Measurements from ENCODE around the gene ENPP3. TPM values are rescaled to one million over a fixed set of nuclear protein-coding genes. Genes with fewer than 3 reads are reported as not detected.

ENPP3 gene
- total and polyA plus RNA-seq, 9 of the 15 experiments (the other 6 are each of a cell fraction or from before 2014, with no cell fraction given), result 14.0 to 32.8 (median 21.6) TPM

- TF ChIP-seq, protein P1, sequence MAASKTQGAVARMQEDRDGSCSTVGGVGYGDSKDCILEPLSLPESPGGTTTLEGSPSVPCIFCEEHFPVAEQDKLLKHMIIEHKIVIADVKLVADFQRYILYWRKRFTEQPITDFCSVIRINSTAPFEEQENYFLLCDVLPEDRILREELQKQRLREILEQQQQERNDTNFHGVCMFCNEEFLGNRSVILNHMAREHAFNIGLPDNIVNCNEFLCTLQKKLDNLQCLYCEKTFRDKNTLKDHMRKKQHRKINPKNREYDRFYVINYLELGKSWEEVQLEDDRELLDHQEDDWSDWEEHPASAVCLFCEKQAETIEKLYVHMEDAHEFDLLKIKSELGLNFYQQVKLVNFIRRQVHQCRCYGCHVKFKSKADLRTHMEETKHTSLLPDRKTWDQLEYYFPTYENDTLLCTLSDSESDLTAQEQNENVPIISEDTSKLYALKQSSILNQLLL (CRISPR knock-in tag; IDR thresholded peaks at IDR 0.05; ENCODE audit: borderline replicate concordance), result no peak
- TF ChIP-seq MAFF (IDR thresholded peaks at IDR 0.05; ENCODE audit: low read length) (no peak), MECOM (CRISPR knock-in tag; IDR thresholded peaks at IDR 0.05) (no peak), ZNF511 (CRISPR knock-in tag; IDR thresholded peaks at IDR 0.05) (peak; percentile 81; the same call in 1 of the 2 replicates), EWSR1 (IDR thresholded peaks at IDR 0.05; ENCODE audit: borderline replicate concordance, low read depth, partially characterized antibody) (no peak), ZNF507 (tag; conservative IDR thresholded peaks at IDR 0.05) (no peak), CBX3 (IDR thresholded peaks at IDR 0.05; ENCODE audit: borderline replicate concordance in 1 of 2, low read length in 2 of 2) (peak in 1 of 2 experiments; percentile 92; a peak in 2 of 3 replicates), NCOA1 (IDR thresholded peaks at IDR 0.05; ENCODE audit: low read depth) (peak; percentile 99), DLX4 (CRISPR knock-in tag; IDR thresholded peaks at IDR 0.05) (no peak), HMGN3 (IDR thresholded peaks at IDR 0.05; ENCODE audit: borderline replicate concordance, extremely low read depth, insufficient read length, low read depth, low read length) (peak; percentile 82), ZNF764 (CRISPR knock-in tag; IDR thresholded peaks at IDR 0.05; ENCODE audit: low read depth) (peak; percentile 84), L3MBTL2 (IDR thresholded peaks at IDR 0.05) (peak; percentile 55; the same call in 1 of the 2 replicates), CCNT2 (IDR thresholded peaks at IDR 0.05; ENCODE audit: borderline replicate concordance, extremely low read depth, insufficient read length, low read depth, low read length) (peak; percentile 81), ZNF695 (CRISPR knock-in tag; IDR thresholded peaks at IDR 0.05) (0 out of 2 replicates have a peak, but pooled peaks have one; percentile 11), KLF6 (CRISPR knock-in tag; IDR thresholded peaks at IDR 0.05; ENCODE audit: borderline replicate concordance) (peak; percentile 70; the same call in 1 of the 2 replicates), POU5F1 (IDR thresholded peaks at IDR 0.05; ENCODE audit: borderline replicate concordance, low read depth, low read length, partially characterized antibody) (peak; percentile 46), IRF1 (CRISPR knock-in tag; IDR thresholded peaks at IDR 0.05; ENCODE audit: borderline replicate concordance) (no peak), PHF20 (IDR thresholded peaks at IDR 0.05; ENCODE audit: partially characterized antibody) (peak; percentile 98), RHOXF2B (CRISPR knock-in tag; conservative IDR thresholded peaks at IDR 0.05) (peak; percentile 18; the same call in 1 of the 2 replicates), FOXJ3 (CRISPR knock-in tag; IDR thresholded peaks at IDR 0.05) (no peak), MBD1 (CRISPR knock-in tag; IDR thresholded peaks at IDR 0.05) (no peak), ZC3H11A (IDR thresholded peaks at IDR 0.05; ENCODE audit: low read depth, low read length) (peak; percentile 96)
These were observed 9.1 kb upstream of the ENPP3 start, which contains the start of gene MED23 (continued) for GRCh38 chr6:131627724-131628682.
